K562 (cell line): ENCODE results near the gene PHF1. TPM values are rescaled to one million over a fixed set of nuclear protein-coding genes. Genes with fewer than 3 reads are reported as not detected.
"Not testable (repeated sequence)": the region's sequence is repeated elsewhere in the genome, so short reads cannot be mapped to it uniquely, and the experiment has no call there.

Source experiments
- ATAC-seq: fragments of 200-7000 bp; cut with Tn5 transposase; 3 replicates; pipeline ENCODE4 v1.9.1; 2020; ENCODE audit warnings: moderate library complexity
- BruUV-seq: library from RNA; stranded (reverse); fragments of 400-500 nt; replicated peaks from 2 replicates; lab custom pipeline; 2021; lab: Mats Ljungman, UMichigan
- CTCF ChIA-PET: fragments of 300-600 bp; formaldehyde crosslinking; extraction: SDS; loops from one replicate; lab custom pipeline; 2021; ENCODE audit warnings: low intra/inter-chr PET ratio; lab: Yijun Ruan, JAX
- POLR2A ChIA-PET: fragments of 300-600, 350-650 bp; sonication (Branson Sonifier 250); formaldehyde crosslinking; extraction: SDS; loops from one replicate; lab custom pipeline; 2021; ENCODE audit warnings: antibody characterized with exemption, inconsistent platforms; lab: Yijun Ruan, JAX
- DNase-seq, 4 experiments: peaks; one replicate each; pipeline versions ENCODE4 v3.0.0 to v3.0.0-alpha.2; 2011 to 2018; ENCODE audit warnings: low spot score in 3 of 4, mixed read lengths in 3 of 4; ENCODE audit errors: extremely low read depth in 1 of 4
- FAIRE-seq: peaks from 2 replicates; lab custom pipeline; 2011; peaks lifted over from hg19 to GRCh38; lab: Jason Lieb, UNC
- H2AFZ ChIP-seq: 2 replicates; pipeline ENCODE4 v1.6.0; 2011; ENCODE audit warnings: low read depth, low read length, control low read depth, inconsistent platforms
- H3K27ac ChIP-seq: fragments of 200-600 bp; 3 replicates; pipeline ENCODE4 v1.8.0; 2011; ENCODE audit warnings: low read depth, mild to moderate bottlenecking, control low read depth, inconsistent platforms, low read length, moderate library complexity, mixed read lengths; ENCODE audit errors: extremely low read depth
- H3K27me3 ChIP-seq, 2 experiments: fragments of 300-600 bp in 1 of 2; 2 replicates in 1 of 2; 3 replicates in 1 of 2; pipeline versions ENCODE4 v1.6.0 to v1.8.0; 2011; ENCODE audit warnings: inconsistent platforms in 2 of 2, low read length in 2 of 2, mild to moderate bottlenecking in 1 of 2, mixed read lengths in 1 of 2, moderate library complexity in 1 of 2; ENCODE audit not compliant: control insufficient read depth in 2 of 2, insufficient read depth in 2 of 2
- H3K36me3 ChIP-seq: fragments of 300-600 bp; 3 replicates; pipeline ENCODE4 v1.8.0; 2011; ENCODE audit warnings: mild to moderate bottlenecking, low read length, inconsistent platforms; ENCODE audit not compliant: control insufficient read depth, insufficient read depth
- H3K4me1 ChIP-seq, 2 experiments: fragments of 200-600 bp in 1 of 2; replicated peaks in 1 of 2; 2 replicates in 1 of 2; 3 replicates in 1 of 2; pipeline versions ENCODE4 v1.5.1 to v1.8.0; 2011; ENCODE audit warnings: inconsistent platforms in 2 of 2, low read length in 2 of 2, mild to moderate bottlenecking in 1 of 2, mixed read lengths in 1 of 2, moderate library complexity in 1 of 2; ENCODE audit not compliant: control insufficient read depth in 2 of 2, insufficient read depth in 2 of 2
- H3K4me2 ChIP-seq: 2 replicates; pipeline ENCODE4 v1.6.1; 2011; ENCODE audit warnings: low read length, control low read depth, inconsistent platforms, mixed read lengths; ENCODE audit not compliant: insufficient read depth
- H3K4me3 ChIP-seq: fragments of 200-600 bp; sonication (generic), shearing (Covaris generic); 2 replicates; pipeline ENCODE4 v1.5.1; 2016; ENCODE audit warnings: control low read depth, inconsistent platforms
- H3K79me2 ChIP-seq: fragments of 200-600 bp; 3 replicates; pipeline ENCODE4 v1.8.0; 2011; ENCODE audit warnings: low read length, inconsistent platforms; ENCODE audit not compliant: control insufficient read depth, insufficient read depth
- H3K9ac ChIP-seq, 2 experiments: 2 replicates each; pipeline versions ENCODE4 v1.6.0 to v1.6.1; 2011; ENCODE audit warnings: low read depth in 2 of 2, low read length in 2 of 2, control low read depth in 1 of 2, inconsistent platforms in 1 of 2, mild to moderate bottlenecking in 1 of 2, mixed read lengths in 1 of 2; ENCODE audit not compliant: insufficient read depth in 1 of 2
- H3K9me1 ChIP-seq: one replicate; pipeline ENCODE4 v1.6.0; 2011; ENCODE audit warnings: inconsistent platforms, mild to moderate bottlenecking, low read length, moderate library complexity; ENCODE audit not compliant: control insufficient read depth, insufficient read depth
- H3K9me3 ChIP-seq: replicated peaks from 2 replicates; pipeline ENCODE4 v1.5.1; 2011; ENCODE audit warnings: low read depth, low read length, inconsistent platforms; ENCODE audit not compliant: control insufficient read depth, insufficient read depth
- H4K20me1 ChIP-seq: replicated peaks from 2 replicates; pipeline ENCODE4 v1.6.1; 2011; ENCODE audit warnings: low read length, inconsistent platforms, mixed read lengths; ENCODE audit not compliant: control insufficient read depth, insufficient read depth
- BCOR ChIP-seq: fragments of 450-650 bp; IDR thresholded peaks from 2 replicates; pipeline ENCODE4 v1.6.1; 2016
- EP400 ChIP-seq: fragments of 450-650 bp; IDR thresholded peaks from 2 replicates; pipeline ENCODE4 v1.6.1; 2017; ENCODE audit warnings: antibody characterized with exemption, mild to moderate bottlenecking, moderate library complexity
- HLTF ChIP-seq: fragments of 450-650 bp; IDR thresholded peaks from 2 replicates; pipeline ENCODE4 v1.6.1; 2016
- KAT7 ChIP-seq: sonication (generic); formaldehyde crosslinking; IDR thresholded peaks from 2 replicates; pipeline ENCODE4 v1.8.0; 2022; ENCODE audit warnings: missing genetic modification reagents, mild to moderate bottlenecking, borderline replicate concordance
- NRF1 ChIP-seq, 2 experiments: fragments of 450-650 bp; IDR thresholded peaks in 1 of 2; conservative IDR thresholded peaks in 1 of 2; 2 replicates each; pipeline ENCODE4 v1.6.1; 2014; ENCODE audit warnings: mild to moderate bottlenecking in 2 of 2
- SMARCE1 ChIP-seq: fragments of 450-650 bp; IDR thresholded peaks from 2 replicates; pipeline ENCODE4 v1.7.1; 2016; ENCODE audit warnings: mild to moderate bottlenecking
- ZNF121 ChIP-seq: sonication (generic); formaldehyde crosslinking; conservative IDR thresholded peaks from 2 replicates; pipeline ENCODE4 v1.8.0; 2022; ENCODE audit warnings: missing genetic modification reagents
- WGBS: fragments of 100-300 bp; shearing (Covaris generic); methylation state at CpG from one replicate; pipeline ENCODE4 v1.1.6; 2016; ENCODE audit warnings: low coverage, mixed read lengths; ENCODE audit not compliant: insufficient coverage; ENCODE audit errors: missing lambda C conversion rate; 5-methylcytosine and 5-hydroxymethylcytosine counted together
- in situ Hi-C: fragments of 300-500 bp; cut with MboI; formaldehyde crosslinking; loops from 4 replicates; pipeline ENCODE4 v1.15.0; 2018; ENCODE audit warnings: inconsistent platforms, mixed read lengths
- intact Hi-C: fragments of 100-400 bp; cut with micrococcal nuclease; formaldehyde crosslinking; loops from 2 replicates; pipeline ENCODE4 v1.14.2; 2022
- polyA plus RNA-seq, 8 experiments: library from polyadenylated mRNA; depleted of rRNA in 4 of 8; stranded (reverse) in 5 of 8; unstranded in 3 of 8; fragments of >200 nt; fragmentation: Nextera tagmentation in 2 of 8; fragmentation: Illumina TruSeq in 1 of 8; extraction: Ambion mirVana in 2 of 8; extraction: Trizol in 1 of 8; gene quantifications; 2 replicates each; pipeline versions ENCODE4 v1.2.1 to v1.2.3, GENCODE V29; 2011 to 2014; ENCODE audit warnings: inconsistent platforms in 1 of 8, missing spikeins in 1 of 8
- total RNA-seq, 7 experiments: library from RNA; depleted of rRNA in 6 of 7; stranded (reverse); fragments of >200 nt in 6 of 7; fragmentation: Illumina TruSeq in 2 of 7; extraction: Trizol in 2 of 7; gene quantifications; 2 replicates each; pipeline versions ENCODE4 v1.2.1 to v1.2.3, GENCODE V29; 2011 to 2021; ENCODE audit warnings: low replicate concordance in 1 of 7

PHF1 gene
- total and polyA plus RNA-seq, 9 of the 15 experiments (the other 6 are each of a cell fraction or from before 2014, with no cell fraction given) = 3.7 to 64.2 (median 33.7) TPM

DNA sequence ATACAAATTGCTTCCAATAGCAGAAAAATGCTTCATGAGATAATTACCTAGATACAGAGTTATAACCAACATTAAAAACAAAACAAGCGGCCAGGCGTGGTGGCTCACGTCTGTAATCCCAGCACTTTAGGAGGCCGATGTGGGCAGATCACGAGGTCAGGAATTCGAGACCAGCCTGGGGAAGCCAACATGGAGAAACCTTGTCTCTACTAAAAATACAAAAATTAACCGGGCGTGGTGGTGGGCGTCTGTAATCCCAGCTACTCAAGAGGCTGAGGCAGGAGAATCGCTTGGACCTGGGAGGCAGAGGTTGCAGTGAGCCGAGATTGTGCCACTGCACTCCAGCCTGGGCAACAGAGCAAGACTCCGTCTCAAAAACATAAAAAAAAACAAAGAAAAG lies 47.3 kb upstream of the PHF1 start:
- in situ Hi-C loops, intact Hi-C loops, H3K27ac ChIP-seq, ATAC-seq, H3K4me2 ChIP-seq, H3K9me3 ChIP-seq, CTCF ChIA-PET, H3K4me3 ChIP-seq, BruUV-seq, DNase-seq, H3K9me1 ChIP-seq, FAIRE-seq, H3K9ac ChIP-seq, H3K27me3 ChIP-seq, H3K36me3 ChIP-seq, H4K20me1 ChIP-seq, H3K79me2 ChIP-seq: not testable (repeated sequence)
- POLR2A ChIA-PET = interaction anchor here (0.7 kb wide), 1 partner anchor 47 kb away, joined by 3 read pairs; no protein-coding TSS in a partner anchor
- Histone ChIP-seq H2AFZ (peak overlapping the region; percentile 76), H3K4me1 (peaks cover 22 to 26% of the 10 kb centered on the region in 2 experiments)
- TF ChIP-seq BCOR (peak; percentile 28; the same call in 1 of the 2 replicates), ZNF121 (0 out of 2 replicates have a peak, but pooled peaks have one; percentile 5), HLTF (0 out of 2 replicates have a peak, but pooled peaks have one; percentile 48)
- 71% methylated on average over 12 of the region's 12 CpGs for WGBS

- peak overlapping the region; percentile 65 for H3K27ac ChIP-seq
- ChIA-PET CTCF (interaction anchor here (0.6 to 0.7 kb wide), 2 partner anchors 9 to 53 kb away, joined by 3 to 5 read pairs; no protein-coding TSS in a partner anchor), POLR2A (interaction anchor here (0.6 to 1.7 kb wide), 11 partner anchors 9 to 85 kb away, joined by 3 to 9 read pairs (median 4); no protein-coding TSS in a partner anchor)
- peak; percentile 94 for ATAC-seq
- intact Hi-C loops, H3K79me2 ChIP-seq, H3K36me3 ChIP-seq, H3K4me3 ChIP-seq, H4K20me1 ChIP-seq, H3K9me3 ChIP-seq, in situ Hi-C loops, H3K9me1 ChIP-seq, H3K27me3 ChIP-seq: not testable (repeated sequence)
- peak overlapping the region; percentile 22; the same call in 1 of the 2 replicates for H3K4me2 ChIP-seq
- WGBS = 14% methylated on average over 7 of the region's 8 CpGs
- peak overlapping the region; percentile 64 for H2AFZ ChIP-seq
- peaks cover 22 to 26% of the 10 kb centered on the region in 2 experiments for H3K4me1 ChIP-seq
- peak in 2 of 4 experiments; percentile 22 to 90 for DNase-seq
- peak overlapping the region; percentile 38 to 72 for H3K9ac ChIP-seq
- FAIRE-seq = peak; percentile 96
- TSS peak; percentile 98 for BruUV-seq
- TF ChIP-seq KAT7 (peak; percentile 76; the same call in 1 of the 2 replicates), NRF1 (conservative IDR thresholded peaks at IDR 0.05 in 1 of 2, IDR thresholded peaks at IDR 0.05 in 1 of 2) (peak; percentile 47 to 59; a peak in 3 of 4 replicates), SMARCE1 (0 out of 2 replicates have a peak, but pooled peaks have one; percentile 24), EP400 (peak; percentile 19; the same call in 1 of the 2 replicates)
These were observed 46.2 kb upstream of the PHF1 start for GRCh38 chr6:33364475-33365205.
